Fibroblast of lung (primary cell): ENCODE measurements around the gene NBPF6. TPM values are rescaled to one million over a fixed set of nuclear protein-coding genes. Genes with fewer than 3 reads are reported as not detected.
"Not testable (repeated sequence)": the region's sequence is repeated elsewhere in the genome, so short reads cannot be mapped to it uniquely, and the experiment has no call there.

Experiments used
- DNase-seq, 2 donors: peaks; one replicate each; pipeline versions ENCODE4 v3.0.0 to v3.0.0-alpha.2; 2010; ENCODE audit warnings: low read depth in 2 of 2
- H2AFZ ChIP-seq: 2 replicates; pipeline ENCODE4 v1.5.1; 2012; ENCODE audit warnings: low read length, control low read depth, inconsistent platforms
- H3K27ac ChIP-seq: 2 replicates; pipeline ENCODE4 v1.5.1; 2011; ENCODE audit warnings: low read length, control low read depth; ENCODE audit not compliant: insufficient read depth
- H3K27me3 ChIP-seq: 2 replicates; pipeline ENCODE4 v1.5.1; 2011; ENCODE audit warnings: mild to moderate bottlenecking, low read length; ENCODE audit not compliant: control insufficient read depth, insufficient read depth
- H3K36me3 ChIP-seq: 2 replicates; pipeline ENCODE4 v1.5.1; 2011; ENCODE audit warnings: low read length; ENCODE audit not compliant: control insufficient read depth, insufficient read depth
- H3K4me1 ChIP-seq: 2 replicates; pipeline ENCODE4 v1.5.1; 2011; ENCODE audit warnings: low read length; ENCODE audit not compliant: control insufficient read depth, insufficient read depth; ENCODE audit errors: extremely low read depth
- H3K4me2 ChIP-seq: 2 replicates; pipeline ENCODE4 v1.5.1; 2011; ENCODE audit warnings: low read length, control low read depth; ENCODE audit not compliant: insufficient read depth; ENCODE audit errors: extremely low read depth
- H3K4me3 ChIP-seq, 4 experiments: fragments of 200-600 bp in 1 of 4; sonication (generic) in 1 of 4; replicated peaks in 1 of 4; 2 replicates each; pipeline ENCODE4 v1.5.1; 2011 to 2016; ENCODE audit warnings: low read length in 4 of 4, low read depth in 3 of 4, mild to moderate bottlenecking in 3 of 4, control low read depth in 2 of 4, inconsistent platforms in 1 of 4, mixed read lengths in 1 of 4; ENCODE audit not compliant: insufficient read depth in 1 of 4; ENCODE audit errors: control extremely low read depth in 1 of 4
- H3K79me2 ChIP-seq: 2 replicates; pipeline ENCODE4 v1.5.1; 2012; ENCODE audit warnings: mild to moderate bottlenecking, low read length, inconsistent platforms; ENCODE audit not compliant: control insufficient read depth, insufficient read depth
- H3K9ac ChIP-seq: 2 replicates; pipeline ENCODE4 v1.5.1; 2011; ENCODE audit warnings: mild to moderate bottlenecking, low read length, control low read depth; ENCODE audit not compliant: insufficient read depth
- H3K9me3 ChIP-seq: 2 replicates; pipeline ENCODE4 v1.5.1; 2012; ENCODE audit warnings: low read depth, low read length; ENCODE audit not compliant: control insufficient read depth, insufficient read depth
- H4K20me1 ChIP-seq: 2 replicates; pipeline ENCODE4 v1.5.1; 2011; ENCODE audit warnings: low read length; ENCODE audit not compliant: control insufficient read depth, insufficient read depth; ENCODE audit errors: extremely low read depth
- EZH2 ChIP-seq: IDR thresholded peaks from 2 replicates; pipeline ENCODE4 v1.5.1; 2012; ENCODE audit warnings: low read length, control low read depth, mild to moderate bottlenecking; ENCODE audit errors: missing control alignments
- polyA plus RNA-seq, 2 donors: library from polyadenylated mRNA; depleted of rRNA in 1 of 2; stranded (reverse) in 1 of 2; unstranded in 1 of 2; fragments of >200 nt; gene quantifications; 2 replicates each; pipeline ENCODE4 v1.2.1, GENCODE V29; 2011 to 2012; ENCODE audit warnings: missing spikeins in 1 of 2
- total RNA-seq: library from RNA; depleted of rRNA; stranded (reverse); fragments of >200 nt; gene quantifications from 2 replicates; pipeline ENCODE4 v1.2.1, GENCODE V29; 2014
- TF ChIP-seq, protein P1 (sequence below), 2 donors: IDR thresholded peaks in 1 of 2; conservative IDR thresholded peaks in 1 of 2; 1 replicate in 1 of 2; 2 replicates in 1 of 2; pipeline ENCODE4 v1.5.1; 2011 to 2012; ENCODE audit warnings: low read length in 2 of 2, control low read depth in 1 of 2, inconsistent platforms in 1 of 2, low read depth in 1 of 2, mild to moderate bottlenecking in 1 of 2

The NBPF6 gene
- total and polyA plus RNA-seq, 2 donors (not counting 1 experiment from before 2014, with no cell fraction given): 0.03 TPM; not detected in 1

DNA sequence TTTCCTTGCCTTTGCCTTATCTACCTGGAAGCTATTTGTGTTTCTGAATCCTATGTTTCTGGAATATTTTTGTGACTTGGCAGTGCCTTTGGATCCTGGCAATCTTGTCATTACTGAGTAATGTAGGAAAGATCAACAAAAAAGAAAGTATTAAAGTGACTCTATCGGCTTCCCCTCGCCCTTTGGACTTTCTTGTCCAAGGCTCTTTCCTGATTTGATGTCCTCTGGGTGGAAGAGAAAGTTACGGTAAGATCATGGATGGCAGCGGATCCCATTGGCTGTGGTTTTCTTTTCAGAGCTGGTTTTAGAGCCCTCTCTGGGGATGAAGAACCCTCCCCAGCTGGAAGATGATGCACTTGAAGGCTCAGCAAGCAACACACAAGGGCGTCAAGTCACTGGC is 17.0 kb downstream of the NBPF6 start:
- H3K36me3 ChIP-seq, H4K20me1 ChIP-seq, H3K9me3 ChIP-seq, H3K79me2 ChIP-seq, H3K4me3 ChIP-seq, H2AFZ ChIP-seq, DNase-seq, H3K27ac ChIP-seq, H3K9ac ChIP-seq, H3K4me1 ChIP-seq, H3K27me3 ChIP-seq, H3K4me2 ChIP-seq: not testable (repeated sequence)

DNA sequence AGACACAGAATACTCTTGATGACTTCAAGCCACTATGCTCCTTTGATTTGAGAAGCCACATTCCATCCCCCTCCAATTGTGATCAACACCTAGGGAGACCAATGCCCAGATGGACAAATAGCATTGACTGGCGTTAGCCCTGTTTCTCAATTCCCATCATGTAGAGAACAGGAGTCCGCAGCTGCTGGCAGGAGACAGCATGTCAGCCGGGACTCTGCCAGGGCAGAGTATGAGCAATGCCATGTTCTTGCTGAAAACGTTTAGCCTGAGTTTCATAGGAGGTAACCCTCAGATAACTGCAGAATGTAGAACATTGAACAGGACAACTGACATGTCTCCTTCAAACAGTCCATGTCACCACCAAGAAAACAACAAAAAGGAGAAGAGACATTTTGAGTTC is 20.6 kb downstream of the NBPF6 start:
- not testable (repeated sequence) for H3K4me3 ChIP-seq, H3K27ac ChIP-seq, DNase-seq, H3K9ac ChIP-seq, H3K4me1 ChIP-seq, H3K79me2 ChIP-seq, H3K9me3 ChIP-seq, H4K20me1 ChIP-seq, H3K36me3 ChIP-seq, H2AFZ ChIP-seq, H3K4me2 ChIP-seq, H3K27me3 ChIP-seq

DNA sequence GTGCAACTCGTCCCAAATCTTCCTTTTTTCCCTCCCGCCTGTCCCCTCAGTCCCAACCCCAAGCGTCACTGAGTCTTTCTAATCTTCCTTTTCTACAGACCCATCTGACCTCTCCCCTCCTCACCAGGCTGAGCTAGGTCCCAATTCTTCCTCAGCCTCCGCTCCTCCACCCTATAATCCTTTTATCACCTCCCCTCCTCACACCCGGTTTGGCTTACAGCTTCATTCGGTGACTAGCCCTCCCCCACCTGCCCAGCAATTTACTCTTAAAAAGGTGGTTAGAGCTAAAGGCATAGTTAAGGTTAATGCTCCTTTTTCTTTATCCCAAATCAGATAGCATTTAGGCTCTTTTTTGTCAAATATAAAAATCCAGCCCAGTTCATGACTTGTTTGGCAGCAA is 24.4 kb downstream of the NBPF6 start:
- not testable (repeated sequence) for H3K79me2 ChIP-seq, H3K36me3 ChIP-seq, H3K9me3 ChIP-seq

DNA sequence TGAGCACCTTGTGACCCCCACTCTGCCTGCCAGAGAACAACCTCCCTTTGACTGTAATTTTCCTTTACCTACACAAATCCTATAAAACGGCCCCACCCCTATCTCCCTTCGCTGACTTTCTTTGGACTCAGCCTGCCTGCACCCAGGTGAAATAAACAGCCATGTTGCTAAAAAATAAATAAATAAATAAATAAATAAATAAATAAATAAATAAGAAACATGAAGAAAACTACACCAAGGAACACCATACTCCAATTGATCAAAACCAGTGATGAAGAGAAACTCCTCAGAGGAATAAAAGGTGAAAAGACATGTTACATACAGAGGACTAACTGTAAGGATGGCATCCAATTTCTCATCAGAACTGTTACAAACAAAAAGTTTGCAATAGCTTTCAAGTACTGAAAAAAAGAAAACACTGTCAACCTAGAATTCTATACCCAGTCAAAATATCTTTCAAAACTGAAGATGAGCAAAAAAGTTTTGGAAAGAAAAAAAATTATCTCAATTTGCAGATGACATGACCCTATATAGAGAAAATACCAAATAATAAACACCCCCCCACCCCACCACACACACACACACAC is 28.4 kb downstream of the NBPF6 start:
- Histone ChIP-seq H3K4me2 (no peak overlapping the region), H3K4me3 (no peak overlapping the region), H2AFZ (no peak overlapping the region), H3K4me1 (no peaks in the 10 kb centered on the region), H3K36me3 (no peaks in the 10 kb centered on the region), H3K9me3 (no peaks in the 10 kb centered on the region), H3K27ac (no peak overlapping the region), H3K9ac (no peak overlapping the region), H3K79me2 (no peaks in the 10 kb centered on the region), H4K20me1 (no peaks in the 10 kb centered on the region), H3K27me3 (no peaks in the 10 kb centered on the region)
- DNase-seq: no peak
- no peak for TF ChIP-seq EZH2
- TF ChIP-seq, protein P1, sequence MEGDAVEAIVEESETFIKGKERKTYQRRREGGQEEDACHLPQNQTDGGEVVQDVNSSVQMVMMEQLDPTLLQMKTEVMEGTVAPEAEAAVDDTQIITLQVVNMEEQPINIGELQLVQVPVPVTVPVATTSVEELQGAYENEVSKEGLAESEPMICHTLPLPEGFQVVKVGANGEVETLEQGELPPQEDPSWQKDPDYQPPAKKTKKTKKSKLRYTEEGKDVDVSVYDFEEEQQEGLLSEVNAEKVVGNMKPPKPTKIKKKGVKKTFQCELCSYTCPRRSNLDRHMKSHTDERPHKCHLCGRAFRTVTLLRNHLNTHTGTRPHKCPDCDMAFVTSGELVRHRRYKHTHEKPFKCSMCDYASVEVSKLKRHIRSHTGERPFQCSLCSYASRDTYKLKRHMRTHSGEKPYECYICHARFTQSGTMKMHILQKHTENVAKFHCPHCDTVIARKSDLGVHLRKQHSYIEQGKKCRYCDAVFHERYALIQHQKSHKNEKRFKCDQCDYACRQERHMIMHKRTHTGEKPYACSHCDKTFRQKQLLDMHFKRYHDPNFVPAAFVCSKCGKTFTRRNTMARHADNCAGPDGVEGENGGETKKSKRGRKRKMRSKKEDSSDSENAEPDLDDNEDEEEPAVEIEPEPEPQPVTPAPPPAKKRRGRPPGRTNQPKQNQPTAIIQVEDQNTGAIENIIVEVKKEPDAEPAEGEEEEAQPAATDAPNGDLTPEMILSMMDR (conservative IDR thresholded peaks at IDR 0.05 in 1 of 2, IDR thresholded peaks at IDR 0.05 in 1 of 2; ENCODE audit: low read depth in 1 of 2, low read length in 2 of 2): no peak

More for the DNA sequence above, 24.4 kb downstream of the NBPF6 start:
- not testable (repeated sequence) for H3K9ac ChIP-seq, H2AFZ ChIP-seq, H3K27ac ChIP-seq, H4K20me1 ChIP-seq, DNase-seq, H3K4me1 ChIP-seq, H3K4me2 ChIP-seq, H3K27me3 ChIP-seq, H3K4me3 ChIP-seq
